Femur (tissue), 1 donor: ENCODE data around the gene PROK1.
"Not testable (repeated sequence)": the region's sequence is repeated elsewhere in the genome, so short reads cannot be mapped to it uniquely, and the experiment has no call there.

Experiments
- DNase-seq: peaks from one replicate; pipeline ENCODE4 v3.0.0-alpha.2; 2017

The PROK1 gene

GRCh38 chr1:110450929-110451328 lies at the start of gene PROK1:
TSS of gene PROK1 (plus strand) at chr1:110451149. CDS start at chr1:110451217, 68 bp downstream.
- DNase-seq, result no peak

GRCh38 chr1:110403805-110404204 lies 47.1 kb upstream of the PROK1 start:
- DNase-seq, result no peak

GRCh38 chr1:110404401-110404800 lies 46.5 kb upstream of the PROK1 start:
- no peak for DNase-seq

GRCh38 chr1:110406407-110406806 lies 44.5 kb upstream of the PROK1 start:
- not testable (repeated sequence) for DNase-seq

GRCh38 chr1:110407260-110408210 lies 43.4 kb upstream of the PROK1 start, which contains the start of gene LAMTOR5:
TSS of gene LAMTOR5 (minus strand) at chr1:110407694. CDS start at chr1:110407620, 74 bp downstream.
- peak; percentile 97 for DNase-seq

GRCh38 chr1:110408488-110408887 lies 42.5 kb upstream of the PROK1 start:
- no peak for DNase-seq

GRCh38 chr1:110409316-110409715 lies 41.6 kb upstream of the PROK1 start:
- DNase-seq, result no peak

GRCh38 chr1:110411173-110411735 lies 39.7 kb upstream of the PROK1 start:
- no peak for DNase-seq

GRCh38 chr1:110412576-110412975 lies 38.4 kb upstream of the PROK1 start:
- DNase-seq, result peak; percentile 66

GRCh38 chr1:110413045-110413444 lies 37.9 kb upstream of the PROK1 start:
- DNase-seq, result not testable (repeated sequence)

GRCh38 chr1:110418729-110419128 lies 32.2 kb upstream of the PROK1 start:
- DNase-seq, result no peak

- no peak for DNase-seq
These were observed 30.8 kb upstream of the PROK1 start for GRCh38 chr1:110420023-110420662.

GRCh38 chr1:110420874-110421793 lies 29.8 kb upstream of the PROK1 start:
- no peak for DNase-seq

GRCh38 chr1:110424699-110425611 lies 26.0 kb upstream of the PROK1 start:
- no peak for DNase-seq

GRCh38 chr1:110425612-110426152 lies 25.3 kb upstream of the PROK1 start:
- peak; percentile 50 for DNase-seq

GRCh38 chr1:110426854-110427253 lies 24.1 kb upstream of the PROK1 start:
- no peak for DNase-seq

- no peak for DNase-seq
These were observed 22.0 kb upstream of the PROK1 start for GRCh38 chr1:110428946-110429345.

- DNase-seq, result no peak
These were observed 20.6 kb upstream of the PROK1 start for GRCh38 chr1:110430366-110430765.

- DNase-seq, result no peak
These were observed 20.0 kb upstream of the PROK1 start for GRCh38 chr1:110430901-110431300.

- no peak for DNase-seq
These were observed 17.7 kb upstream of the PROK1 start for GRCh38 chr1:110433213-110433612.

- DNase-seq, result no peak
These were observed 17.1 kb upstream of the PROK1 start for GRCh38 chr1:110433803-110434202.
